GM10847 (cell line): ENCODE results near the gene DGKI.

ENCODE experiments used
- POLR2A ChIP-seq: IDR thresholded peaks from 2 replicates; pipeline ENCODE4 v1.6.1; 2011; ENCODE audit not compliant: insufficient read length; ENCODE audit errors: extremely low read depth

The DGKI gene

DNA sequence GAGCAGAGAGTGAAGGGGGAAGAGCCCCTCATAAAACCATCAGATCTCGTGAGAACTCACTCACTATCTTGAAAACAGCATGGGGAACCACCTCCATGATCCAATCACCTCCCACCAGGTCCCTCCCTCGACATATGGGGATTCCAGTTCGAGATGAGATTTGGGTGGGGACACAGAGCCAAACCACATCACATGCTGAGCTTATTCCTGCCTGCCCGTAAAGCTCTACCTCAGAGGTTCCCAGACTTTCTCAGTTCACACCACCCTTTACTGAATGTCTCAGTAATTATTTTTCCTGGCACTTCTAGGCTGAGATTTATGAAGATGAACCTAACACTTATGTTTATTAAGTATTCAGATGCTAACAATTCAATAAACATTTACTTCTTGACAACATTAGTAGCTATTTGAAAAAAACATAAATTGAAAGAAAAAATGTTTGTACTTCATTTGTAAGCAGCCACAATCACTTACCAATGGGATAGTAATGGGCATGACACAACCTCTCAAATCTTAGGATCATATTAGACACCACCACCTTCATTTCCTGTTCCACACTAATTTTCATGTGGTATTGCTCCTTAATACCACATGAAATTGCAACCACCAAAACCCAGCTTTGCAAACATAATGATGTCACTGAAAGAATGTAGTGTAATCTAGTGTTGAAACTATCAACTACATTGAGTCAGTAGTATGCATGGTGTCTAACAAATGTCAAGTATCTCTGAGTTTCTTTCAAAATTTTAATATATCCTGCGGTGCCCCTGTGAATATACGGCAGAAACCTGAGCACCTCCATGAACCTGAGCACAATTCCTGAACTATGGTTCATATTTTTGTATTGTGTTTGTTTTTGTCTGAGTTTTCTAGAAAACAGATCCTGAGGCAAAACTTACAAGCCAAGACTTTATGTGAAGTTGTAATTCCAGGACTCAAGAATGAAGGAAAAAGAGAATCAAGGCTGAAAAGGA, 4.5 kb upstream of the DGKI start:
- TF ChIP-seq POLR2A: no peak

DNA sequence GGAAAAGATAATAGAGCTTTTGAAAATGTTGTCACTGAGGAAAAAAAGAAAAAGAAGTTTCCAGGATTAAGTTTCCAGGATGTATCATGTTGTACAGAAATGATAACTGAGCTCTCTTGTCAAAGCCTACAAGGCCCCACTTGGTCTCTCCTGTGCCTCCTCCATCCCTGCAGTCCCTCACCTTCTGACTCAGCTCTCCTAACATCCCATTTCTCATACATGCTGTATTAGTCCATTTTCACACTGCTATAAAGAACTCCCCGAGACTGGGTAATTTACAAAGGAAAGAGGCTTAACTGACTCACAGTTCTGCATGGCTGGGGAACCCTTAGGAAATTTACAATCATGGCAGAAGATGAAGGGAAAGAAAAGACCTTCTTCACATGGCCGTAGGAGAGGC, 3.8 kb upstream of the DGKI start:
- TF ChIP-seq POLR2A: no peak

DNA sequence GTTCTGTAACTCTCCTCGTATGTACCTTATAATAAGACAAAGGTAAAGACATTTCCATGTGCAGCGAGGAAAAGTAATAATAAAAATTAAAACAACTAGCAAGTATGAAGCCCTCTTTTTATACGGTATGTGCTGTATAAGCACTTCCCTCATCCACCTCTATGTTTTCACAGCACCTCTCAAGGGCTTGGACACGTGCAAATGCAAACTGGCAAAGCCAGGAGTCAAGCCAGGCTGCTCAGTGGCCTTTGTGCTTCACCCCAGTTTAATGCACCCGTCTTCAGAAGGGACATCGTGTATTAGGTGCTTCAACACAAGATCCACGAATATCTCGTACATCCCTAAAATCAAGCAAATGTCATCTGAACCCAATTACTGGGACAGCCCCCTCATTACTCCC, 1.3 kb upstream of the DGKI start:
- no peak for TF ChIP-seq POLR2A

DNA sequence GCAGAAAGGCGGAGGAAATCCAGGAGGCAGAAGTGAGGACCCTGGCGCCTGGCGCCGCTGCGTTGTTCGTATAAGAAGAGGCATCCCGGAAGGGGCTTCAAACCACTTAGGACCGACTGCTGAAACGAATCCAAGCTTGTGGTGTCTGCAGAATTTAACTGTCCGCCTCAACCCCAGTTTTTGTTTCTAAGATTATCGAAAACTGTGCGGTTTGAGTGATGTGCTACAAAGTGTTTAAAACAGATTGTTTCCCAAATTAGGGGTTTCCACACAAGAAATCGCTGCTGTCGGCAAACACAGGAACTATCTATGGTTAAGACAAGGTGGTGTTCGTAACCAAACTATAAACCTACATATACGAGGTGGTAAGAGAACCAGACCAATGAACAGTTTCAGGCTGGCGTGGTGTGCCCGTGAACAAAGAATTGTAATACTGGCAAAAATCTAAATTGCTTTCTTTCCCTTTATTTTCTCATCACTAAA, 835 bp upstream of the DGKI start:
- no peak for TF ChIP-seq POLR2A

DNA sequence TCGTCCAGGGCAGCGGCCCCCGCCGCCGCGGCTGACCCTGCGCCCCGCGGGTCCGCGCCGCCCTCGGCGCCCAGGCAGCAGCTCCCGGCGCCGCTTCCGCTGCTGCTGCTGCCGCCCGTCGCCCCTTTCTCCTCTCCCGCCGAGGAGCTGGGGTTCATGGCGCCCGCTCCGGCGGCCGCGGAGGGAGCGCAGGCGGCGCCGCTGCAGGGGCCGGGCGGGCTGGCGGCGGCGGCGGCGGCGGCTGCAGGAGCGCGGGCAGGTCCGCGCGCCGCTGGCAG, 286 bp downstream of the DGKI start:
- TF ChIP-seq POLR2A: no peak

DNA sequence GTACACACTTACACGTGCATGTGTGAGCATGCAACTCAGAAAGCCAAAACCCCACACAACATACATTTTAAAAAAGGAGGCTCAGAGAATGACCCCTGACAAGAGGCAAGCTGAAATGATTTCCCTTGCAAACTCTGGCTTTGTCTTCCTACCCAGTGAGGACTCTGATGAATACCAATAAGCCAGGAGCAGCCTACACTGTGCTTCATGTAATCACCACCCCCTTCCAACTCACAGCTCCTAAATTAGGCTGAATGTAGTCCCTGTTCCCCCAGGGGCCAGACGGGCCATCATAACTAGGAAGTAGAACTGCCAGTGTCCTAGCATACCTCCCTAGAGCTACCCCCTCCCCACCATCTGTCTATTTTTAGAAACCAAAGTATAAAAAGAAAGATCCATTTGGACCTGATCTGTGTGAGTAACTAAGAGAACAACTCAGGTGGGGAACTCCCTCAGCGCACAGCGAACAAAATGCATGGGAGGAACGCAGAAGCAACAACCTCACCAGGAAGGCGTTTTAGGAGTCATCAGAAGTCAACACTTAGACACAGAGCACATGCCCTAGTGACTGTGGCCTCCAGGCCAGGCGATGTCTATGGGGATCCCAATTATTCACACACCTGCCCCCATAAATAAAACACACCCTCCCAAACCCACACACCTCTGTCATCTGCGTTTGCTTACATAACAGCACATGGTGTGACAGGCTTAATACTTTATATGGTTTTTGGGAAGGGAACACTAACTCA, 1.9 kb downstream of the DGKI start:
- TF ChIP-seq POLR2A: no peak

DNA sequence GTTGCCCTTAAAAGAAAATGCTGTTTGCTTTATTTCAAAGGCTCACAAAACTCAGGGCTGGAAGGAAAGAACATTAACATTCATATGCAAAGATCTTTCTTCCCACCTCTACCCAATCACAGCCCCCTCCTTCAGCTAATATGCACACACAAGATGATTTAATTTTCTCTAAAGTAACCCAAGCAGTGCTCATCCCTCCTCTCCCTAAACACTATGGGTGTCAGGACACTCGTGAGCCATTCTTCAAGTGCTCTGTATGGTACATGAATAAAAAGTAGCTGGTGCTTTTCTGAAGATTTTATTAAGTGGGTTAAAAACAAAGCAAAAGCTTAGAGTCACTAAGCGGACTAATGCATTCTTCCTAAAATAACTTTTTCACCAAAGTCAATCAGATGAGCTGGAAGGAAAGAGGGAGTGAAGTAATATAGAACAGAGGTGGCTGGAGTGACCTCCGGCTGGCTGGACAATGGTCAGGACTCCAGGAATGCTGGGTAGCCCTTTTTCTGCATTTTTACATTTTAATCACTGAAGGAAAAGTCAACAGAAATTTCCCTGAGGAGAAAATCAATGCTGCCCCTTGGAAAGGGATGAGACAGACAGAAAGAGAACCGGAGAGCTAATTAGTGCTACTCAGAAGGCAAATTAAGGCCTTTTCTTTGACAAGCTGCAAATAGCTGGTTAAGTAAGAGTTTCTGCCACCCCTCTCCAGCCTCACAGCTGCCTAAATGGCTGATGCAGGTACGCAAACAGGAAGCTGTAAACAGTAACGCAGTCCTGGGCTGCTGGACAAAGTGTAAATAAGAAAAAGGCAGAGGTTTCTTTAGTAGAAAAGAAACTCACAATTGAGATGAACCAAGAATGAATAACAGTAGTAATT, 6.6 kb downstream of the DGKI start:
- TF ChIP-seq POLR2A: no peak

DNA sequence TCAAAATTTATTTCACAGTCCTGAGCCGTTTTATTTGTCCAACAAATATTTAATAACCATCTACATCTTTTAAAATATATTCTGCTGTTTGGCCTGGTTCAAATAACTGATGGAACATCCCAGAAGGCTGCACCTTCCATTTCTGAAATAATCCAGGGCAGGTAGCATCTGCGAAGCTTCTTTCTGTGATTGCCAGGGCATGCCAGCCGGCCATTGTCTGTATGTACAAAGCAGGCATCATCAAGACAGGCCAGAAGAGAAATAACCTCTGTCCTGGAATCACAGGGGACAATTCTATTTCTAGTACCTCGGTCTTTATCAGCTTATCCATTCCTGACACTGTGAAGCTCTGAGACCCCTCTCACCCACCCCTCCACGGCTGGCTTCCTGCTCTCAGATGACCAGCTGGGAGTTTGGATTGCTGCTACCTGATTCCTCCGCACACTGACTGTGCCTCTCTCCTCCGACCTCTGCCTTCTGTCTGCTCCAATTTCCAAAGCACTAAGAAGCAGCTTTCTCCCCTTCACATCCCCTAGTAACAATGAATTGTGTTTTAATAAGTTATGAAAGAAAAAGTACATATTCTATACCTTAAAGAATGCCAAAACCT, 8.0 kb downstream of the DGKI start:
- TF ChIP-seq POLR2A: no peak

DNA sequence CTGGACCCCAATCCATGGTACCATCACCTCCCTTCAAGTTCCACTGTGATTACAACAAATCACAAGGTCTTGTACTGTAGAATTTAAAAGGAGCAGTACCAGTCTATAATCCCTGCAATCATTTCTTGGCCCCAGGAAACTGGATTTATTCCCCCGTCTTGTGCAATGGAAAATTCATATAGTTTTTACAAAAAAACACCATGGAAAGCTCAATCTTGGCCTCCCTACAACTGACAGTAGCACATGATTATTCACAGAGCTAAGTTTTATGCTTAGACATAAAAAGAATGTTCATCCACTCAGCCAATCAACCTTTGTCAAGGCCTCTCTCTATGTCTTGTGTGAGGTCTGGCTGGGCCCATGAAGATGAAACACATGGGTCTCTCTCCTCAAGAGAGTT, 10.2 kb downstream of the DGKI start:
- TF ChIP-seq POLR2A: no peak

DNA sequence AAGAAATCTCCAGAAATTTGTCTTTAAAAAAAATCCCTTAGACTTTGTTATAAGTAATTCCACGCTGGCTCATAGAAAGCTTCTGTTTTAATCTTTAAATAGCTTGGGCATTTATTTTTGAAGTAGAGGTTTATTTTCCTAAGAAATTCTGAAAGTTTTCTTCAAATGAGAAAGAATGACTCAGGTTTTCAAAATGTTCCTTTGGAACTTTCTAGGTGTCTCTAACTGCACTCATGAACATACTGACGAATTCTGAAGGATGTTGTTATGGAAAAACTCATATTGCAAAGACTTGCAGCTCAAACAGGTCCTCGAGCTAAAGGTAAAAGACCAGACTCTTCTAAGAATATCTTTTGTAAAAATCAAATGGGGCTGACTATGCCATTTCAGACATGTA, 10.7 kb downstream of the DGKI start:
- TF ChIP-seq POLR2A: no peak

DNA sequence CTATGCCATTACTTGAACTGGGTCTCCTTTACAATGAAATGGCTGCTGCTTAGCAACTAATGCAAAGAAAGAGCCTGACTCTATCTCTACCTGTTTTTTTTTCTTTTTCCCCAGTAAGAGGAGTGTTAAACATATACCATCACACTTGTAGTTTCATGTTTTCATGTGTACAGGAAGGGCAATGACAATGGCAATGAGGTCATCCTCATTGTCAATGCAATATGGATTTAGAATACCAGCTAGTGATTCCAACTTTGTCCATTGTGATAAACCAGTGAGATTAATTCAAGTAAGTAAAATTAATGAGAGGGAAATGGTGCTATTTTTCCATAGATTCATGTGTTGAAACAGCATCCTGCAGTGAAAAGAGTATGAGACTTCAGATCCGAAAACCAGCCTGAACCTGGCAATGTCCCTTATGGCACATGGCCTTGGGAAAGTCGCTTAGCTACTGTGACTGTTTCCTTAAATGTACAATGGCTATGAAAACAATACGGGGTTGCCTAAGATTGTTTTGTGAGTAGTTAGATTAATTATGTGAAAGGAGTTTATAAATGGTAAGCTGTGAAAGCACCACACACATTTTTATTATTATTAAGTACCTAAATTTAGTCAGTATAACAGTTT, 11.2 kb downstream of the DGKI start:
- TF ChIP-seq POLR2A: no peak

DNA sequence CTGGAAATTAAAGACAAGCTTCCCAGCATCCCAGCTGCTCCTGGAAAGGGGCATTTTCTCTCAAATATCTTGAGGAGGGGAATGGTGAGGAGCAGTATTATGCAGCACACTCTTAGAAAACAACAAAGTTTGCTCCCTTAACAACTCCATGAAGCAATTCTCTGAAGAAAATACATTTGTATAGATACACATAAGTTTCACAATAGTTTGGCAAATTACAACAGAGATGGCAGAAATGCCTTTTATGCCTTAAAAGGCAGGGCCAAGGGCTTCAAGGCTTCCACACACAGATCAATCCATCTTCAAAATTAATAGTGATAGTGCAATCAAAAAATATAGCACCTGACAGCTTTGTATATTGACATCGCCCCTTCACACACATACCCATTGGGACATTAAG, 12.2 kb downstream of the DGKI start:
- TF ChIP-seq POLR2A: no peak

DNA sequence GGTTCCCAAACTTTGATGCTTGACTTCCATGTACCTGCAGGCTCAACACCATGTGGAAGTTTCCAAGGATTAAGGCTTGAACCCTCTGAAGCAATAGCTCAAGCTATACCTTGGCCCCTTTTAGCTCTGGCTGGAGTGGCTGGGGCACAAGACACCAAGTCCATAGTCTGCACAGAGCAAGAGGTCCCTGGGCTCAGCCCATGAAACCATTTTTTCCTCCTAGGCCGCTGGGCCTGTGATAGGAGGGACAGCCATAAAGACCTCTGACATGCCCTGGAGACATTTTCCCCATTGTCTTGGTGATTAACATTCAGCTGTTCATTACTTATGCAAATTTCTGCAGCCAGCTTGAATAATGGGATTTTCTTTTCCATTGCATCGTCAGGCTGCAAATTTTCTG, 14.4 kb downstream of the DGKI start:
- TF ChIP-seq POLR2A: no peak

DNA sequence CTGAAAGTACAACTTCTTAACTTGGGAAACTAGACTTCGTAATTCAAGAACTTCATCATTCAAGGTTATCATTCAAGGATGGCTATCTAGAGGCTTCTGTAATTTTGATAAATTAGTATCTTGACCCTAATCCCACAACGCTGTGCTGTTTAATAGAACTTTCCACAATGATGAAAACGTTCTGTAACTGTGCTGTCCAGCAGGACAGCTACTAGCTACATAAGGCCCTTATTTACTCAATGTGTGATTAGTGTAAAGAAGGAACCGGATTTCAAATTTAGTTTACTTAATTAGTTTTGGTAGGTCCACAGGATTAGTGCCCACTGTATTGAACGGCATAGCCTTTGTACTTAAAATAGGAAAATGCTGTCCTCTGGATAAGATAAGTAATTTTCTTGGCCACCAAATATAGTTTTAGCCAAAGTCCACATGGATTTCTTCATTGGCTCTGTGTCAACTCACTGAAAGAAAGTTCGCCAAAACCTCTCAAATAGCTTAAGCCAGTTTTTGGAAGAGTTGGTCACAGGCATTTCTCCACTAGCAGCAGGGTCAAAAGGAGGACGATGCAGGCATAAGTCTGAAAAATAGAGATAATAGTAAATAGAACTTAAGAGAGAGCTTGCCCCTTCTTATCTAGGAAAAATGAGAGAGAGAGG, 17.3 kb downstream of the DGKI start:
- TF ChIP-seq POLR2A: no peak
